HG03097 (cell line): ENCODE results near the gene ADRA2A.

Experiments used
- ATAC-seq: cut with Tn5 transposase; IDR thresholded peaks from one replicate; pipeline ENCODE4 v1.9.1; 2021; ENCODE audit not compliant: unreplicated experiment, low FRiP score

The ADRA2A gene

GRCh38 chr10:111128331-111129180, 51.7 kb downstream of the ADRA2A start:
- no peak for ATAC-seq

- no peak for ATAC-seq
These were observed 52.5 kb downstream of the ADRA2A start for GRCh38 chr10:111129363-111129762.

- no peak for ATAC-seq
These were observed 53.6 kb downstream of the ADRA2A start for GRCh38 chr10:111130471-111130870.
